MM.1S (cell line): Measurements from ENCODE around the gene CIT.

Experiments
- EZH2 ChIP-seq: fragments of 300-600 bp; sonication (generic); optimal IDR thresholded peaks from 2 replicates; pipeline ENCODE3; 2017; ENCODE audit warnings: low read depth, mild to moderate bottlenecking, antibody characterized with exemption, low read length, mixed read lengths
- EZH2phosphoT487 ChIP-seq: fragments of 300-600 bp; sonication (generic); IDR thresholded peaks from 2 replicates; pipeline ENCODE4 v1.6.1; 2018; ENCODE audit warnings: antibody characterized with exemption, low read length
- TF ChIP-seq, protein P1 (sequence below): fragments of 300-600 bp; sonication (generic); IDR thresholded peaks from 2 replicates; pipeline ENCODE4 v1.5.1; 2016; ENCODE audit warnings: antibody characterized with exemption, low read length, mixed read lengths

- TF ChIP-seq, protein P1, sequence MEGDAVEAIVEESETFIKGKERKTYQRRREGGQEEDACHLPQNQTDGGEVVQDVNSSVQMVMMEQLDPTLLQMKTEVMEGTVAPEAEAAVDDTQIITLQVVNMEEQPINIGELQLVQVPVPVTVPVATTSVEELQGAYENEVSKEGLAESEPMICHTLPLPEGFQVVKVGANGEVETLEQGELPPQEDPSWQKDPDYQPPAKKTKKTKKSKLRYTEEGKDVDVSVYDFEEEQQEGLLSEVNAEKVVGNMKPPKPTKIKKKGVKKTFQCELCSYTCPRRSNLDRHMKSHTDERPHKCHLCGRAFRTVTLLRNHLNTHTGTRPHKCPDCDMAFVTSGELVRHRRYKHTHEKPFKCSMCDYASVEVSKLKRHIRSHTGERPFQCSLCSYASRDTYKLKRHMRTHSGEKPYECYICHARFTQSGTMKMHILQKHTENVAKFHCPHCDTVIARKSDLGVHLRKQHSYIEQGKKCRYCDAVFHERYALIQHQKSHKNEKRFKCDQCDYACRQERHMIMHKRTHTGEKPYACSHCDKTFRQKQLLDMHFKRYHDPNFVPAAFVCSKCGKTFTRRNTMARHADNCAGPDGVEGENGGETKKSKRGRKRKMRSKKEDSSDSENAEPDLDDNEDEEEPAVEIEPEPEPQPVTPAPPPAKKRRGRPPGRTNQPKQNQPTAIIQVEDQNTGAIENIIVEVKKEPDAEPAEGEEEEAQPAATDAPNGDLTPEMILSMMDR = no peak
- no peak for TF ChIP-seq EZH2
- no peak for TF ChIP-seq EZH2phosphoT487
Observed at GRCh38 chr12:119829439-119829838, 47.7 kb downstream of the CIT start.
